CD4-positive, alpha-beta T cell (primary cell): ENCODE results near the gene TMEM19. TPM values are rescaled to one million over a fixed set of nuclear protein-coding genes. Genes with fewer than 3 reads are reported as not detected.
A peak's percentile ranks its signal among the peaks of the same experiment; 100 is the strongest.

ENCODE experiments used
- ATAC-seq: fragments of 200-7000 bp; cut with Tn5 transposase; one replicate; pipeline ENCODE4 v1.10.0; 2022; ENCODE audit warnings: mild to moderate bottlenecking; ENCODE audit not compliant: poor library complexity
- CTCF ChIA-PET: fragments of 350-600 bp; sonication (Branson Sonifier 250); formaldehyde crosslinking; loops from one replicate; lab custom pipeline; 2021; ENCODE audit warnings: antibody characterized with exemption, inconsistent platforms; lab: Charles Lee
- POLR2A ChIA-PET: fragments of 350-600 bp; sonication (Branson Sonifier 250); formaldehyde crosslinking; loops from one replicate; lab custom pipeline; 2021; ENCODE audit warnings: antibody characterized with exemption, inconsistent platforms; lab: Charles Lee
- DNase-seq, 14 experiments: peaks; one replicate each; pipeline ENCODE4 v3.0.0-alpha.2; 2013 to 2020; ENCODE audit warnings: mixed read lengths in 2 of 14
- H3K27ac ChIP-seq, 2 donors: one replicate each; pipeline versions ENCODE4 v1.5.1 to v1.7.0; 2013; ENCODE audit warnings: low read length in 2 of 2, low read depth in 1 of 2, mild to moderate bottlenecking in 1 of 2
- H3K27me3 ChIP-seq, 2 experiments: 1 replicate in 1 of 2; 2 replicates in 1 of 2; pipeline versions ENCODE4 v1.6.1 to v1.7.0; 2013; ENCODE audit warnings: low read length in 2 of 2, control low read depth in 1 of 2, mild to moderate bottlenecking in 1 of 2, moderate library complexity in 1 of 2; ENCODE audit not compliant: insufficient read depth in 2 of 2, control insufficient read depth in 1 of 2
- H3K36me3 ChIP-seq: one replicate; pipeline ENCODE4 v1.6.1; 2013; ENCODE audit warnings: low read length, control low read depth; ENCODE audit not compliant: insufficient read depth
- H3K4me1 ChIP-seq: one replicate; pipeline ENCODE4 v1.6.1; 2013; ENCODE audit warnings: low read length, control low read depth; ENCODE audit not compliant: insufficient read depth
- H3K4me3 ChIP-seq: one replicate; pipeline ENCODE4 v1.5.1; 2013; ENCODE audit warnings: mild to moderate bottlenecking, low read length, moderate library complexity
- H3K9me3 ChIP-seq, 2 experiments: 1 replicate in 1 of 2; 2 replicates in 1 of 2; pipeline versions ENCODE4 v1.6.1 to v1.7.0; 2013; ENCODE audit warnings: low read length in 2 of 2, mild to moderate bottlenecking in 2 of 2, control low read depth in 1 of 2, moderate library complexity in 1 of 2; ENCODE audit not compliant: control insufficient read depth in 1 of 2, insufficient read depth in 1 of 2
- H3K27ac Mint-ChIP-seq: one replicate; pipeline ENCODE4 v1.8.0; 2020; ENCODE audit warnings: mixed read lengths
- H3K27me3 Mint-ChIP-seq: one replicate; pipeline ENCODE4 v1.8.0; 2021; ENCODE audit warnings: mixed read lengths
- H3K36me3 Mint-ChIP-seq: one replicate; pipeline ENCODE4 v1.8.0; 2021; ENCODE audit warnings: low read depth, mixed read lengths
- H3K4me1 Mint-ChIP-seq: one replicate; pipeline ENCODE4 v1.8.0; 2021; ENCODE audit warnings: low read depth, mixed read lengths
- H3K4me3 Mint-ChIP-seq: one replicate; pipeline ENCODE4 v1.8.0; 2020; ENCODE audit warnings: mild to moderate bottlenecking, mixed read lengths
- H3K9me3 Mint-ChIP-seq: one replicate; pipeline ENCODE4 v1.8.0; 2020; ENCODE audit warnings: mixed read lengths
- CTCF ChIP-seq: fragments of 200-600 bp; IDR thresholded peaks from one replicate; pipeline ENCODE4 v1.8.0; 2022; ENCODE audit warnings: antibody characterized with exemption, mild to moderate bottlenecking
- intact Hi-C, 2 experiments: fragments of 100-400 bp; cut with DNase I in 1 of 2; cut with micrococcal nuclease in 1 of 2; formaldehyde crosslinking; loops; one replicate each; pipeline versions ENCODE4 v1.15.1 to v1.9.0; 2023 to 2025; cut with DNase I, micrococcal nuclease
- total RNA-seq, 174 experiments: library from RNA in 2 of 174; stranded (reverse) in 2 of 174; gene quantifications; one replicate each; pipeline ENCODE4 v1.2.3 and lab custom pipeline; 2021 to 2026

The TMEM19 gene
- total RNA-seq, 2 experiments from 2014 or later, result 8.9 to 11.6 TPM

- DNase-seq (no peak), ATAC-seq (no peak)
- no peaks in the 10 kb centered on the region for H3K9me3 Mint-ChIP-seq
- no peaks in the 10 kb centered on the region for H3K27me3 Mint-ChIP-seq
- POLR2A ChIA-PET, result no interaction called here
- H3K27ac ChIP-seq, result no peak overlapping the region
- no peak overlapping the region for H3K4me3 ChIP-seq
- no peak overlapping the region for H3K4me3 Mint-ChIP-seq
- no peaks in the 10 kb centered on the region for H3K4me1 ChIP-seq
- no peaks in the 10 kb centered on the region for H3K27me3 ChIP-seq
- no peaks in the 10 kb centered on the region for H3K36me3 ChIP-seq
- H3K4me1 Mint-ChIP-seq, result no peaks in the 10 kb centered on the region
- no peak overlapping the region for H3K27ac Mint-ChIP-seq
- no peaks in the 10 kb centered on the region for H3K36me3 Mint-ChIP-seq
- no peaks in the 10 kb centered on the region for H3K9me3 ChIP-seq
- no peak for TF ChIP-seq CTCF
- intact Hi-C loops, result loop anchor here (10.0 kb wide), 3 partner anchors 1148 to 1868 kb away; no protein-coding TSS in a partner anchor
- CTCF ChIA-PET, result interaction anchor here (0.9 kb wide), 1 partner anchor 106 kb away, joined by 3 read pairs; no protein-coding TSS in a partner anchor
Measured at GRCh38 chr12:71742998-71743397, 57.1 kb downstream of the TMEM19 start.

- Mint-ChIP-seq H3K36me3 (no peaks in the 10 kb centered on the region), H3K4me3 (no peak overlapping the region), H3K27ac (no peak overlapping the region), H3K4me1 (no peaks in the 10 kb centered on the region), H3K9me3 (no peaks in the 10 kb centered on the region), H3K27me3 (peaks cover 13% of the 10 kb centered on the region)
- Histone ChIP-seq H3K4me1 (no peaks in the 10 kb centered on the region), H3K4me3 (no peak overlapping the region), H3K36me3 (no peaks in the 10 kb centered on the region), H3K9me3 (no peaks in the 10 kb centered on the region), H3K27me3 (peaks cover 0 to 9% of the 10 kb centered on the region in 2 experiments), H3K27ac (no peak overlapping the region)
- ATAC-seq (no peak), DNase-seq (no peak)
- intact Hi-C loops, result loop anchor here (5.0 to 10.0 kb wide), 6 partner anchors 527 to 1870 kb away; no protein-coding TSS in a partner anchor
- TF ChIP-seq CTCF, result no peak
- POLR2A ChIA-PET, result interaction anchor here (1.3 kb wide), 1 partner anchor 10 kb away, joined by 3 read pairs; the partner anchor contains the start of gene RAB21
- CTCF ChIA-PET, result interaction anchor here (1.2 kb wide), 1 partner anchor 108 kb away, joined by 4 read pairs; no protein-coding TSS in a partner anchor
Measured at GRCh38 chr12:71744522-71745300, 58.8 kb downstream of the TMEM19 start.

- no peak overlapping the region for H3K27ac ChIP-seq
- H3K36me3 Mint-ChIP-seq, result no peaks in the 10 kb centered on the region
- no peak overlapping the region for H3K4me3 ChIP-seq
- peak; percentile 99 for ATAC-seq
- H3K36me3 ChIP-seq, result no peaks in the 10 kb centered on the region
- H3K27me3 ChIP-seq, result peaks cover 0 to 9% of the 10 kb centered on the region in 2 experiments
- H3K27me3 Mint-ChIP-seq, result peaks cover 32% of the 10 kb centered on the region
- no peaks in the 10 kb centered on the region for H3K9me3 ChIP-seq
- no peaks in the 10 kb centered on the region for H3K9me3 Mint-ChIP-seq
- POLR2A ChIA-PET, result interaction anchor here (0.7 to 2.5 kb wide), 9 partner anchors 9 to 1389 kb away, joined by 3 to 23 read pairs (median 4); partner anchors contain the start of genes THAP2, TMEM19 and ZFC3H1
- no peak overlapping the region for H3K4me3 Mint-ChIP-seq
- intact Hi-C loops, result loop anchor here (1.0 to 10.0 kb wide), 11 partner anchors 60 to 1872 kb away; partner anchors contain the start of genes THAP2 (in 1 of the 2) and TMEM19 (in 1 of the 2)
- DNase-seq, result peak; percentile 9 to 79 (median 36)
- no peak overlapping the region for H3K27ac Mint-ChIP-seq
- no peaks in the 10 kb centered on the region for H3K4me1 Mint-ChIP-seq
- peak; percentile 86 for TF ChIP-seq CTCF
- H3K4me1 ChIP-seq, result no peaks in the 10 kb centered on the region
- CTCF ChIA-PET, result interaction anchor here (0.6 to 3.9 kb wide), 19 partner anchors 9 to 1867 kb away, joined by 3 to 24 read pairs (median 4); partner anchors contain the start of genes THAP2, TMEM19 and ZFC3H1
Measured at GRCh38 chr12:71746974-71747611, 61.2 kb downstream of the TMEM19 start.
